ENCODE measurements around the gene STAT4. TPM values are rescaled to one million over a fixed set of nuclear protein-coding genes. Genes with fewer than 3 reads are reported as not detected.

STAT4 gene
- total RNA-seq, 1 donor from 2014 or later = 1.6 TPM

- no peaks in the 10 kb centered on the region for H3K27me3 Mint-ChIP-seq (ENCODE audit: low read depth, unreplicated experiment)
- TF ChIP-seq, protein P1, sequence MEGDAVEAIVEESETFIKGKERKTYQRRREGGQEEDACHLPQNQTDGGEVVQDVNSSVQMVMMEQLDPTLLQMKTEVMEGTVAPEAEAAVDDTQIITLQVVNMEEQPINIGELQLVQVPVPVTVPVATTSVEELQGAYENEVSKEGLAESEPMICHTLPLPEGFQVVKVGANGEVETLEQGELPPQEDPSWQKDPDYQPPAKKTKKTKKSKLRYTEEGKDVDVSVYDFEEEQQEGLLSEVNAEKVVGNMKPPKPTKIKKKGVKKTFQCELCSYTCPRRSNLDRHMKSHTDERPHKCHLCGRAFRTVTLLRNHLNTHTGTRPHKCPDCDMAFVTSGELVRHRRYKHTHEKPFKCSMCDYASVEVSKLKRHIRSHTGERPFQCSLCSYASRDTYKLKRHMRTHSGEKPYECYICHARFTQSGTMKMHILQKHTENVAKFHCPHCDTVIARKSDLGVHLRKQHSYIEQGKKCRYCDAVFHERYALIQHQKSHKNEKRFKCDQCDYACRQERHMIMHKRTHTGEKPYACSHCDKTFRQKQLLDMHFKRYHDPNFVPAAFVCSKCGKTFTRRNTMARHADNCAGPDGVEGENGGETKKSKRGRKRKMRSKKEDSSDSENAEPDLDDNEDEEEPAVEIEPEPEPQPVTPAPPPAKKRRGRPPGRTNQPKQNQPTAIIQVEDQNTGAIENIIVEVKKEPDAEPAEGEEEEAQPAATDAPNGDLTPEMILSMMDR (IDR thresholded peaks at IDR 0.05; ENCODE audit: insufficient read depth, low read depth, low read length) = no peak
- no peak for TF ChIP-seq EZH2 (IDR thresholded peaks at IDR 0.05; ENCODE audit: insufficient read depth, low read length)
- no peaks in the 10 kb centered on the region for H3K9me3 Mint-ChIP-seq (ENCODE audit: unreplicated experiment)
- Histone ChIP-seq H3K4me2 (ENCODE audit: low read length) (no peak overlapping the region), H3K4me1 (ENCODE audit: insufficient read depth, low read length) (peaks cover 12% of the 10 kb centered on the region), H3K4me3 (ENCODE audit: insufficient read depth, low read depth, low read length) (no peak overlapping the region), H3K27ac (ENCODE audit: low read depth, low read length) (no peak overlapping the region), H3K27me3 (ENCODE audit: insufficient read depth, low read length) (no peaks in the 10 kb centered on the region), H3K36me3 (ENCODE audit: insufficient read depth, low read length) (peaks cover 59% of the 10 kb centered on the region), H3K9ac (ENCODE audit: low read length) (no peak overlapping the region), H4K20me1 (ENCODE audit: insufficient read depth, low read length) (peaks cover 3% of the 10 kb centered on the region), H3K9me3 (ENCODE audit: insufficient read depth, low read depth, low read length) (no peaks in the 10 kb centered on the region), H3K79me2 (ENCODE audit: insufficient read depth, low read length) (no peaks in the 10 kb centered on the region), H2AFZ (ENCODE audit: low read depth, low read length) (no peak overlapping the region)
- peaks cover 47% of the 10 kb centered on the region for H3K36me3 Mint-ChIP-seq (ENCODE audit: low read depth, unreplicated experiment)
- no peak for FAIRE-seq
- H3K4me3 Mint-ChIP-seq (ENCODE audit: unreplicated experiment) = no peak overlapping the region
- no peak for DNase-seq (ENCODE audit: low read depth)
- H3K27ac Mint-ChIP-seq (ENCODE audit: unreplicated experiment) = peak overlapping the region; percentile 41
- peaks cover 29% of the 10 kb centered on the region for H3K4me1 Mint-ChIP-seq (ENCODE audit: low read depth, unreplicated experiment)
Observed at GRCh38 chr2:190988910-190989309, 161.9 kb downstream of the STAT4 start.

DNA sequence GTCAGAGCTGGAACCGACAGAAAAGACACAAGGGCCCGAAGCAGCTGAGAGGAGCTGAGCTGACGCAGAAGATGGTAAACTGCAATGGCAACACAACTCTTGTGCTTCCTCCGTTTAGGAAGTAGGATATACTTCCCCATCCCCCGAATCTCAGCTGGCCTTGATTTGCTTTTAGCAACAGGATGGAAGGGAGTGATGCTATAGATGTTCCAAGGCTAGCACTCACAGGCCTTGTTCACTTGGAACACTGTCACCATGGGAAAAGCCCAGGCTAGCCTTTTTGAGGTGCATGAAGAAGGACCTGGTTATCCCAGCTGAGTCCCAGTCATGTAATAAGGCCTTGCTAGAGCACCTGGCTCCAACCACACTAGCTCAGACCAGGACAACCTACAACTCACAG is 162.9 kb downstream of the STAT4 start:
- TF ChIP-seq EZH2 (IDR thresholded peaks at IDR 0.05; ENCODE audit: insufficient read depth, low read length) = no peak
- TF ChIP-seq, protein P1 (IDR thresholded peaks at IDR 0.05; ENCODE audit: insufficient read depth, low read depth, low read length) = no peak
- H3K27ac Mint-ChIP-seq (ENCODE audit: unreplicated experiment) = peak overlapping the region; percentile 47
- H3K4me2 ChIP-seq (ENCODE audit: low read length) = no peak overlapping the region
- peaks cover 49% of the 10 kb centered on the region for H3K36me3 Mint-ChIP-seq (ENCODE audit: low read depth, unreplicated experiment)
- peaks cover 29% of the 10 kb centered on the region for H3K4me1 Mint-ChIP-seq (ENCODE audit: low read depth, unreplicated experiment)
- peaks cover 3% of the 10 kb centered on the region for H4K20me1 ChIP-seq (ENCODE audit: insufficient read depth, low read length)
- H3K9me3 ChIP-seq (ENCODE audit: insufficient read depth, low read depth, low read length) = no peaks in the 10 kb centered on the region
- H3K79me2 ChIP-seq (ENCODE audit: insufficient read depth, low read length) = no peaks in the 10 kb centered on the region
- H2AFZ ChIP-seq (ENCODE audit: low read depth, low read length) = no peak overlapping the region
- no peak overlapping the region for H3K27ac ChIP-seq (ENCODE audit: low read depth, low read length)
- DNase-seq (ENCODE audit: low read depth) (no peak), FAIRE-seq (no peak)
- no peak overlapping the region for H3K4me3 Mint-ChIP-seq (ENCODE audit: unreplicated experiment)
- H3K4me1 ChIP-seq (ENCODE audit: insufficient read depth, low read length) = peaks cover 12% of the 10 kb centered on the region
- no peaks in the 10 kb centered on the region for H3K27me3 ChIP-seq (ENCODE audit: insufficient read depth, low read length)
- H3K27me3 Mint-ChIP-seq (ENCODE audit: low read depth, unreplicated experiment) = no peaks in the 10 kb centered on the region
- H3K9ac ChIP-seq (ENCODE audit: low read length) = no peak overlapping the region
- H3K4me3 ChIP-seq (ENCODE audit: insufficient read depth, low read depth, low read length) = no peak overlapping the region
- no peaks in the 10 kb centered on the region for H3K9me3 Mint-ChIP-seq (ENCODE audit: unreplicated experiment)
- H3K36me3 ChIP-seq (ENCODE audit: insufficient read depth, low read length) = peaks cover 60% of the 10 kb centered on the region

DNA sequence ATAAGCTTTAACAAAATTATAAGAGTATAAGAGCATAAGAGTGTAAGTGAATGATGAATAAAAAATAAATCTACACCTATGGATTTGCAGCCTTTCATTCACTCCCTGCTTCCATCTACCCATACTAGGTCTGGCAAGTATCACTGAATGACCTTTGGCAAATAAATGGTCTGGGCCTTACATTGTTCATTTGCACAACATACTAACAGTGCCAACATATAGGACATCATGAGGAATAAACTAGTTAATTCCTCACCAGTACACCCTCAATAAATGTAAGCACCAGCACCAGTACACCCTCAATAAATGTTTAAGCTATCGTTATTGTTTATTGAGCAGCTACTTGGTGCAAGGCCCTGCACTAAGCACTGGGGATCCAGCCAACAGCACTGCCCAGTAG is 163.7 kb downstream of the STAT4 start:
- Histone ChIP-seq H3K4me2 (ENCODE audit: low read length) (no peak overlapping the region), H4K20me1 (ENCODE audit: insufficient read depth, low read length) (peaks cover 3% of the 10 kb centered on the region), H3K9ac (ENCODE audit: low read length) (no peak overlapping the region), H3K27me3 (ENCODE audit: insufficient read depth, low read length) (no peaks in the 10 kb centered on the region), H2AFZ (ENCODE audit: low read depth, low read length) (no peak overlapping the region), H3K27ac (ENCODE audit: low read depth, low read length) (no peak overlapping the region), H3K36me3 (ENCODE audit: insufficient read depth, low read length) (peaks cover 67% of the 10 kb centered on the region), H3K79me2 (ENCODE audit: insufficient read depth, low read length) (no peaks in the 10 kb centered on the region), H3K9me3 (ENCODE audit: insufficient read depth, low read depth, low read length) (no peaks in the 10 kb centered on the region), H3K4me3 (ENCODE audit: insufficient read depth, low read depth, low read length) (no peak overlapping the region), H3K4me1 (ENCODE audit: insufficient read depth, low read length) (peaks cover 12% of the 10 kb centered on the region)
- TF ChIP-seq EZH2 (IDR thresholded peaks at IDR 0.05; ENCODE audit: insufficient read depth, low read length) = no peak
- TF ChIP-seq, protein P1 (IDR thresholded peaks at IDR 0.05; ENCODE audit: insufficient read depth, low read depth, low read length) = no peak
- no peak overlapping the region for H3K27ac Mint-ChIP-seq (ENCODE audit: unreplicated experiment)
- H3K4me1 Mint-ChIP-seq (ENCODE audit: low read depth, unreplicated experiment) = peaks cover 31% of the 10 kb centered on the region
- DNase-seq (ENCODE audit: low read depth) = no peak
- FAIRE-seq = no peak
- no peaks in the 10 kb centered on the region for H3K27me3 Mint-ChIP-seq (ENCODE audit: low read depth, unreplicated experiment)
- peaks cover 46% of the 10 kb centered on the region for H3K36me3 Mint-ChIP-seq (ENCODE audit: low read depth, unreplicated experiment)
- H3K9me3 Mint-ChIP-seq (ENCODE audit: unreplicated experiment) = no peaks in the 10 kb centered on the region
- no peak overlapping the region for H3K4me3 Mint-ChIP-seq (ENCODE audit: unreplicated experiment)
